Activated CD8-positive, alpha-beta T cell treated with anti-CD3 and anti-CD28 coated beads for 36 hours (primary cell): ENCODE measurements around the gene TXNDC2. TPM values are rescaled to one million over a fixed set of nuclear protein-coding genes. Genes with fewer than 3 reads are reported as not detected.

Source experiments
- ATAC-seq: fragments of 200-7000 bp; cut with Tn5 transposase; one replicate; pipeline ENCODE4 v1.10.0; 2021; ENCODE audit warnings: mild to moderate bottlenecking, moderate library complexity
- CTCF ChIA-PET: fragments of 350-600 bp; sonication (Branson Sonifier 250); formaldehyde crosslinking; loops from one replicate; lab custom pipeline; 2021; ENCODE audit warnings: antibody characterized with exemption; lab: Charles Lee
- POLR2A ChIA-PET: fragments of 350-600 bp; sonication (Branson Sonifier 250); formaldehyde crosslinking; loops from one replicate; lab custom pipeline; 2021; ENCODE audit warnings: antibody characterized with exemption; lab: Charles Lee
- DNase-seq: peaks from one replicate; pipeline ENCODE4 v3.0.0-alpha.2; 2020
- H3K27ac Mint-ChIP-seq: one replicate; pipeline ENCODE4 v1.8.0; 2021; ENCODE audit warnings: mild to moderate bottlenecking, mixed read lengths
- H3K27me3 Mint-ChIP-seq: one replicate; pipeline ENCODE4 v1.8.0; 2021; ENCODE audit warnings: mixed read lengths
- H3K36me3 Mint-ChIP-seq: one replicate; pipeline ENCODE4 v1.8.0; 2021; ENCODE audit warnings: low read depth, mixed read lengths
- H3K4me1 Mint-ChIP-seq: one replicate; pipeline ENCODE4 v1.8.0; 2021; ENCODE audit warnings: low read depth, mixed read lengths
- H3K4me3 Mint-ChIP-seq: one replicate; pipeline ENCODE4 v1.8.0; 2021; ENCODE audit warnings: mild to moderate bottlenecking, moderate library complexity, mixed read lengths
- H3K9me3 Mint-ChIP-seq: one replicate; pipeline ENCODE4 v1.8.0; 2021; ENCODE audit warnings: mixed read lengths
- intact Hi-C: fragments of 100-400 bp; cut with micrococcal nuclease; formaldehyde crosslinking; loops from one replicate; pipeline ENCODE4 v1.10.0; 2022
- total RNA-seq, 2 experiments: library from RNA; stranded (reverse); gene quantifications; one replicate each; pipeline ENCODE4 v1.2.3, GENCODE V29; 2021
- TF ChIP-seq, protein P1 (sequence below): fragments of 200-600 bp; IDR thresholded peaks from one replicate; pipeline ENCODE4 v1.8.0; 2022; ENCODE audit warnings: antibody characterized with exemption, mild to moderate bottlenecking

The TXNDC2 gene
- total RNA-seq, 2 experiments from 2014 or later = not detected

DNA sequence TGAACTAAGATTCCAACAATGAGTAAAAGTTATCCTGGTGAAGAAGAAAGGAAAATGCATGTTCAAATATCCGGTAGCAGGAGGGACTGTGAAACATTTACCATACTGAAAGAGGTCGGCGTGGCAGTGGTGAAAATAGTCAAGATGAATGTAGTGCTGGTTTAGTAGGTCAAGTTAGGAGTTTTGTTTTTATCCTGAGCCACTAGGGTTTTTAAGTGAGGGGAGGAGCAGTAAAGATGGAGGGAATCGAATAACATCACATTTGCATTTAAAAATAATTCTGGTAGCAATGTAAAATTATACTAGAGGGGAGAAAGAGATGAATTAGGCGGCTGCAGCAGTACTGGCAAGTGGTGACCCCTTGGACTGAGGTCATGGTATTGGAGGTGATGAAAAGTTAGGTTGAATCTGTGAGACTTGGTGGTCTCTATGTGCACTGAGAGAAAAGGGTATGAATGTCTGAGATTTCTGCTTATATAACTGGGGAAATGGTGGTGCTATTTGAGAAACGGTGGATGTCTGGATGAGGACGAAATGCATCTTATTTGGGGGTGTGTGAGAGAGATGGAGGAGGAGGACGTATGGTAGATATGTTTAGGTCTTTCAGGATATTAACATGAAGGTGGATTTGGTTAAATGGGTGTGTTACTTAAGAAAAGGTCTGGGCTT lies 33.9 kb downstream of the TXNDC2 start:
- Mint-ChIP-seq H3K4me1 (peaks cover 40% of the 10 kb centered on the region), H3K27me3 (no peaks in the 10 kb centered on the region)

DNA sequence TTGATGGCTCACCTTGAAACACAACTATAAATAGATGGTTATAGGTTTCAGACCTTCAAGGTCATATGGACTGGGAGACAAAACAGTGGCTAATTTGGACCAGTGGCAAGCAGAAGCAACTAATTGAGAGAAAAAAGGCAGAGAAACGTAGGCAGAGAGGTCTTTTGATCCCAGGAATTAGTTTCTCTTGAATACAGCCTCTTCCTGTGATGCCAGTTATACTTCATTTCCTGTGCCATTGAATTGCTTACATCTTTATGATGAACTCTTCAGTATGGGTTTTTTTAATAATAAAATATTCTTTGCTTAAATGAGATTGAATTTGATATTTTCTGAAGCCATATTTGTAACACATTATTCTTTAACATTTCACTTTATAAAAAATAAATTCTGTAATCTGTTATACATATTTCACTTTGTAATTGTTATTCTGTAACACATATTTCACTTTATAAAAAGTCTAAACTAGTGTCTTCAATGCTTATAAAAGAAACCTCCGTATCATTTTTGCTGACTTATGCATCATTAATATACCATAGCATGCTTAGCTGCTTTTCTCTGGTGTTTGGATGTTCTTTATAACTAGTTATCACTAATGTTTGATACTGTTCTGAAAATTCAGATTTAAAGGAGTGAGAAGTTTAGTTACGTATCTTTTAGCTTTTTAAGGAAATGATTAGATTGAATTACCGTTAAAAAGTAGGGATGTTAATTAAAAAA lies 37.0 kb downstream of the TXNDC2 start:
- Mint-ChIP-seq H3K27ac (peak overlapping the region; percentile 60), H3K4me1 (peaks cover 52% of the 10 kb centered on the region), H3K36me3 (peaks cover 6% of the 10 kb centered on the region), H3K9me3 (no peaks in the 10 kb centered on the region), H3K4me3 (no peak overlapping the region), H3K27me3 (no peaks in the 10 kb centered on the region)
- DNase-seq (no peak), ATAC-seq (no peak)
- intact Hi-C loops = no loop called here
- TF ChIP-seq, protein P1, sequence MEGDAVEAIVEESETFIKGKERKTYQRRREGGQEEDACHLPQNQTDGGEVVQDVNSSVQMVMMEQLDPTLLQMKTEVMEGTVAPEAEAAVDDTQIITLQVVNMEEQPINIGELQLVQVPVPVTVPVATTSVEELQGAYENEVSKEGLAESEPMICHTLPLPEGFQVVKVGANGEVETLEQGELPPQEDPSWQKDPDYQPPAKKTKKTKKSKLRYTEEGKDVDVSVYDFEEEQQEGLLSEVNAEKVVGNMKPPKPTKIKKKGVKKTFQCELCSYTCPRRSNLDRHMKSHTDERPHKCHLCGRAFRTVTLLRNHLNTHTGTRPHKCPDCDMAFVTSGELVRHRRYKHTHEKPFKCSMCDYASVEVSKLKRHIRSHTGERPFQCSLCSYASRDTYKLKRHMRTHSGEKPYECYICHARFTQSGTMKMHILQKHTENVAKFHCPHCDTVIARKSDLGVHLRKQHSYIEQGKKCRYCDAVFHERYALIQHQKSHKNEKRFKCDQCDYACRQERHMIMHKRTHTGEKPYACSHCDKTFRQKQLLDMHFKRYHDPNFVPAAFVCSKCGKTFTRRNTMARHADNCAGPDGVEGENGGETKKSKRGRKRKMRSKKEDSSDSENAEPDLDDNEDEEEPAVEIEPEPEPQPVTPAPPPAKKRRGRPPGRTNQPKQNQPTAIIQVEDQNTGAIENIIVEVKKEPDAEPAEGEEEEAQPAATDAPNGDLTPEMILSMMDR = no peak
- CTCF ChIA-PET = interaction anchor here (0.5 kb wide), 1 partner anchor 461 kb away, joined by 3 read pairs; no protein-coding TSS in a partner anchor
- POLR2A ChIA-PET = interaction anchor here (1.1 kb wide), 1 partner anchor 8 kb away, joined by 4 read pairs; no protein-coding TSS in a partner anchor

More for the DNA sequence above, 33.9 kb downstream of the TXNDC2 start:
- Mint-ChIP-seq H3K9me3 (no peaks in the 10 kb centered on the region), H3K36me3 (peaks cover 10% of the 10 kb centered on the region), H3K4me3 (no peak overlapping the region), H3K27ac (no peak overlapping the region)
- TF ChIP-seq, protein P1 = no peak
- ChIA-PET POLR2A (interaction anchor here (0.6 kb wide), 1 partner anchor 338 kb away, joined by 3 read pairs; no protein-coding TSS in a partner anchor), CTCF (no interaction called here)
- no peak for ATAC-seq
- DNase-seq = peak; percentile 25
- intact Hi-C loops = no loop called here

DNA sequence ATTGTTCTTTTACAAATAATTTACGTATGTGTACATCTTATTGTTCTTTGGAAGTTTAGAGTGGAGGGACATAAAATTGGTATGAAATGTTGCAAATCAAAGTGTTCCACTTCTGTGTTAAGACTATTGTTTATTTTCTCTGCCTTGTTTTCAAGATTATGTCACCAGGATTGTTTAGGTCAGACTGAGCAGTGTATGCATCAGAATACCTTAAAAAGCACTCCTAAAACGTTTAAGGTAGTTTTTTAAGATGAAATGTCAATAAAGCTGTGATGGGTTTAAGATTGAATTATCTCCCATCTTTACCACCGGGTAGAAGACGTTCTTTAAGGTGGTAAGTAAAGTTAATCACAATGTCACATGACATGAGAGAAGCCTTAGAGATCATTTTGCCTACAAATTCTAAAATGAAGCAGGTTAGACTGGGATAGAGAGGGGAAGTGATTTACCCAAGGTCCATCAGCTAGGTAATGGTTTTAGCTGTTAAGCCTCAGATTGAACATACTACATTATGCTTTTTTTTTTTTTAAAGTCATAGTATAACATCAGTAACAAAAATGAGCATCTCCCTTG lies 38.7 kb downstream of the TXNDC2 start:
- Mint-ChIP-seq H3K27me3 (no peaks in the 10 kb centered on the region), H3K27ac (peak overlapping the region; percentile 13), H3K9me3 (no peaks in the 10 kb centered on the region), H3K36me3 (peaks cover 6% of the 10 kb centered on the region), H3K4me1 (peaks cover 67% of the 10 kb centered on the region), H3K4me3 (no peak overlapping the region)
- ATAC-seq (no peak), DNase-seq (no peak)
- TF ChIP-seq, protein P1 = no peak
- ChIA-PET POLR2A (no interaction called here), CTCF (interaction anchor here (1.2 kb wide), 1 partner anchor 14 kb away, joined by 3 read pairs; no protein-coding TSS in a partner anchor)
- intact Hi-C loops = no loop called here

DNA sequence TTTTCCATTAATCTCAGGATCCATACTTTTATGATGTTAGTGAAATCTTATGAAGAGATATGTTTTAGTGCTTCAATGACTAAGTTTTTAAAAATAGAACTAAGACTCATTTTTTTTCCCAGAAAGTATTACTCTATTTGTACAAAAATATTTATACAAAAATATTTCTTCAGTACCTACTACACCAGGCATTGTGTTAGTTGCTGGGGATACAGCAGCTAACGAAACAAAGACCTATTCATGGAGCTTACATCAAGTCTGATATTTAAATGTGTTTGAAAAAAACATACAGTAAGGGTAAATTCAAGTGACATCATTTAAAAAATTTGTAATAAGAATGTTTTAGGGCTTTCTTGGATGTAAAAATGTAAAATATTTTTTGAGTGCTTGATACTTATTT lies 39.6 kb downstream of the TXNDC2 start:
- no peak for ATAC-seq
- TF ChIP-seq, protein P1 = no peak
- Mint-ChIP-seq H3K27ac (no peak overlapping the region), H3K4me3 (no peak overlapping the region), H3K36me3 (peaks cover 6% of the 10 kb centered on the region), H3K27me3 (no peaks in the 10 kb centered on the region), H3K9me3 (no peaks in the 10 kb centered on the region), H3K4me1 (peaks cover 71% of the 10 kb centered on the region)
- intact Hi-C loops = no loop called here
- CTCF ChIA-PET = no interaction called here
- no peak for DNase-seq
- POLR2A ChIA-PET = interaction anchor here (1.2 kb wide), 1 partner anchor 11 kb away, joined by 3 read pairs; no protein-coding TSS in a partner anchor
